GM12875 (cell line): ENCODE measurements around the gene ACSF2.
A peak's percentile ranks its signal among the peaks of the same experiment; 100 is the strongest.

Source experiments
- H3K4me3 ChIP-seq: one replicate; pipeline ENCODE4 v1.5.1; 2011; ENCODE audit warnings: low read depth, low read length, control low read depth
- CTCF ChIP-seq: IDR thresholded peaks from 2 replicates; pipeline ENCODE4 v1.5.1; 2011; ENCODE audit warnings: low read depth, mild to moderate bottlenecking, control low read depth, inconsistent platforms, low read length, moderate library complexity, borderline replicate concordance; ENCODE audit not compliant: insufficient read depth

Gene ACSF2

GRCh38 chr17:50482110-50482509 lies 56.1 kb downstream of the ACSF2 start:
- no peak overlapping the region for H3K4me3 ChIP-seq
- TF ChIP-seq CTCF: no peak

DNA sequence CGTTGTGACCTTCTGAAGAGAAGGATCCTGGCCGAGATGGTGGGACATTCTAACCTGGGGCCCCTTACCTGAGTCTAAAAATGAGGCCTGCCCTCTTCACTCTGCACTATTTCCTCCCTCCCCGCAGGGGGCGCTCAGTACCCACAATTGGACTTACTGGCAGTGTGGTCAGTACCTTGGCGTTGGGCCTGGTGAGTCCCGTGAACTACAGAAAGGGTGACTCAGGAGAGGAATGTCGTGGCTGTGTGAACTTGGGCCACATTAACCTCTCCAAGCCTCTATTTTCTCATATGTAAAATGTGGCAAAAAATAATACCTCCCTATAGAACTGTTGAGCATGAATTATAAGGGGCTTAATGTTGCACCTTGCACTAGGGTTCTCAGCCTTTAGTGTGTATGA lies 56.5 kb downstream of the ACSF2 start:
- no peak overlapping the region for H3K4me3 ChIP-seq

GRCh38 chr17:50483266-50483665 lies 57.2 kb downstream of the ACSF2 start:
- TF ChIP-seq CTCF: no peak
- H3K4me3 ChIP-seq: no peak overlapping the region

More for the DNA sequence above, 56.5 kb downstream of the ACSF2 start:
- peak; percentile 85 for TF ChIP-seq CTCF

GRCh38 chr17:50484386-50485155 lies 58.6 kb downstream of the ACSF2 start:
- no peak for TF ChIP-seq CTCF
- H3K4me3 ChIP-seq: no peak overlapping the region

GRCh38 chr17:50487213-50488096 lies 61.4 kb downstream of the ACSF2 start:
- no peak for TF ChIP-seq CTCF
- H3K4me3 ChIP-seq: no peak overlapping the region

DNA sequence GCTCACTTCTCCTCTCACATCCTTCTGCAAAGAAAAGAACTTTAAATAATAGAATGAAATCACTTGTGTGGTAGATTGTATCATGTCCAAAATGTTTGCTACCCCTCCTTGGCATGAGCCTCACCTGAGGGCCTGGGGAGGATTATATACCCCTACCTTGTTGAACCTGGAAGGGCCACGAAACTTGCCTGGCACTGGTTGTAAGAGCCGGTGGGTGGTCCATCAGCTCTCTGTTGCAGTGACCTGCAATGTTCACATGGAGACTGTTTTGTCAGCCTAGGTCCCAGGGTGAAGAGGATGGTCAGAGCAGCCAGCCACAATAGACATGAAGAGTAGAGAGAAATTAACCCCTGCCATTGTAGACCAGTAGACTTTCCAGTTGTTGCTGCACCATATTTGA lies 62.9 kb downstream of the ACSF2 start:
- no peak for TF ChIP-seq CTCF
- no peak overlapping the region for H3K4me3 ChIP-seq
